Kidney (tissue), 14 donors: ENCODE data around the gene RNF13. TPM values are rescaled to one million over a fixed set of nuclear protein-coding genes. Genes with fewer than 3 reads are reported as not detected.
"Not testable (repeated sequence)": the region's sequence is repeated elsewhere in the genome, so short reads cannot be mapped to it uniquely, and the experiment has no call there.

Experiments
- DNase-seq, 5 donors: peaks; one replicate each; pipeline ENCODE4 v3.0.0-alpha.2; 2013 to 2020
- FAIRE-seq: peaks from 2 replicates; lab custom pipeline; 2012; peaks lifted over from hg19 to GRCh38; lab: Jason Lieb, UNC
- H3K27ac ChIP-seq, 2 donors: one replicate each; pipeline ENCODE4 v1.7.0; 2013; ENCODE audit warnings: low read depth in 2 of 2, low read length in 2 of 2, inconsistent platforms in 1 of 2
- H3K27me3 ChIP-seq: one replicate; pipeline ENCODE4 v1.7.1; 2013; ENCODE audit warnings: low read length, inconsistent platforms; ENCODE audit not compliant: control insufficient read depth, insufficient read depth
- H3K36me3 ChIP-seq, 3 donors: one replicate each; pipeline versions ENCODE4 v1.7.0 to v1.7.1; 2013; ENCODE audit warnings: low read length in 3 of 3, control low read depth in 1 of 3, inconsistent platforms in 1 of 3; ENCODE audit not compliant: insufficient read depth in 3 of 3, control insufficient read depth in 2 of 3
- H3K4me1 ChIP-seq, 3 donors: one replicate each; pipeline versions ENCODE4 v1.7.0 to v1.7.1; 2013; ENCODE audit warnings: low read length in 3 of 3, inconsistent platforms in 1 of 3, low read depth in 1 of 3; ENCODE audit not compliant: control insufficient read depth in 2 of 3, insufficient read depth in 2 of 3
- H3K4me3 ChIP-seq, 3 donors: one replicate each; pipeline versions ENCODE4 v1.7.0 to v1.8.1; 2013; ENCODE audit warnings: low read length in 3 of 3, control low read depth in 1 of 3, inconsistent platforms in 1 of 3
- H3K9ac ChIP-seq, 3 donors: one replicate each; pipeline versions ENCODE4 v1.7.0 to v1.7.1; 2013; ENCODE audit warnings: low read length in 3 of 3, control low read depth in 1 of 3, inconsistent platforms in 1 of 3
- H3K9me3 ChIP-seq, 3 donors: one replicate each; pipeline versions ENCODE4 v1.7.0 to v1.7.1; 2013; ENCODE audit warnings: low read length in 3 of 3, control low read depth in 1 of 3, inconsistent platforms in 1 of 3; ENCODE audit not compliant: control insufficient read depth in 2 of 3, insufficient read depth in 1 of 3
- intact Hi-C: fragments of 100-400 bp; cut with DNase I; formaldehyde crosslinking; loops from one replicate; pipeline ENCODE4 v1.11.1; 2022
- polyA plus RNA-seq: library from polyadenylated mRNA; stranded (reverse); fragments of 350-450 nt; fragmentation: Illumina TruSeq; extraction: RNeasy Lipid Tissue Mini Kit (QIAGEN cat#74804); gene quantifications from one replicate; pipeline ENCODE4 v1.2.3, GENCODE V29; 2014; ENCODE audit warnings: low read depth, low replicate concordance; ENCODE audit not compliant: insufficient read depth
- total RNA-seq: library from RNA; stranded (reverse); fragmentation: NEBNext Ultra II Directional; extraction: Animal tissue kit (Norgen Biotek cat#: 25700); gene quantifications from one replicate; pipeline ENCODE4 v1.2.1, GENCODE V29; 2021
- TF ChIP-seq, protein P1 (sequence below): IDR thresholded peaks from 3 replicates; pipeline ENCODE4 v1.5.1; 2012; ENCODE audit warnings: mild to moderate bottlenecking, moderate library complexity, borderline replicate concordance; ENCODE audit not compliant: insufficient read depth; ENCODE audit errors: extremely low read depth
- donor health status: control.
- donor health status: control.
- donor health status: control.
- donor health status: control.
- donor health status: control.
- donor health status: DM: yes; HTN: yes; CAD: no.
- donor health status: Normal renal cell carcinoma (clear cell type).

RNF13 gene
- total and polyA plus RNA-seq, 2 donors from 2014 or later: 54.1 to 87.1 TPM

- intact Hi-C loops: no loop called here
- Histone ChIP-seq H3K9me3 (peaks cover 0 to 25% (median 5%) of the 10 kb centered on the region in 3 donors), H3K27ac (no peak overlapping the region), H3K9ac (no peak overlapping the region), H3K36me3 (no peaks in the 10 kb centered on the region), H3K4me3 (no peak overlapping the region), H3K27me3 (no peaks in the 10 kb centered on the region), H3K4me1 (no peaks in the 10 kb centered on the region)
- no peak for DNase-seq
- FAIRE-seq: no peak
- TF ChIP-seq, protein P1, sequence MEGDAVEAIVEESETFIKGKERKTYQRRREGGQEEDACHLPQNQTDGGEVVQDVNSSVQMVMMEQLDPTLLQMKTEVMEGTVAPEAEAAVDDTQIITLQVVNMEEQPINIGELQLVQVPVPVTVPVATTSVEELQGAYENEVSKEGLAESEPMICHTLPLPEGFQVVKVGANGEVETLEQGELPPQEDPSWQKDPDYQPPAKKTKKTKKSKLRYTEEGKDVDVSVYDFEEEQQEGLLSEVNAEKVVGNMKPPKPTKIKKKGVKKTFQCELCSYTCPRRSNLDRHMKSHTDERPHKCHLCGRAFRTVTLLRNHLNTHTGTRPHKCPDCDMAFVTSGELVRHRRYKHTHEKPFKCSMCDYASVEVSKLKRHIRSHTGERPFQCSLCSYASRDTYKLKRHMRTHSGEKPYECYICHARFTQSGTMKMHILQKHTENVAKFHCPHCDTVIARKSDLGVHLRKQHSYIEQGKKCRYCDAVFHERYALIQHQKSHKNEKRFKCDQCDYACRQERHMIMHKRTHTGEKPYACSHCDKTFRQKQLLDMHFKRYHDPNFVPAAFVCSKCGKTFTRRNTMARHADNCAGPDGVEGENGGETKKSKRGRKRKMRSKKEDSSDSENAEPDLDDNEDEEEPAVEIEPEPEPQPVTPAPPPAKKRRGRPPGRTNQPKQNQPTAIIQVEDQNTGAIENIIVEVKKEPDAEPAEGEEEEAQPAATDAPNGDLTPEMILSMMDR: no peak
Measured at GRCh38 chr3:149830902-149831301, 17.9 kb downstream of the RNF13 start.

DNA sequence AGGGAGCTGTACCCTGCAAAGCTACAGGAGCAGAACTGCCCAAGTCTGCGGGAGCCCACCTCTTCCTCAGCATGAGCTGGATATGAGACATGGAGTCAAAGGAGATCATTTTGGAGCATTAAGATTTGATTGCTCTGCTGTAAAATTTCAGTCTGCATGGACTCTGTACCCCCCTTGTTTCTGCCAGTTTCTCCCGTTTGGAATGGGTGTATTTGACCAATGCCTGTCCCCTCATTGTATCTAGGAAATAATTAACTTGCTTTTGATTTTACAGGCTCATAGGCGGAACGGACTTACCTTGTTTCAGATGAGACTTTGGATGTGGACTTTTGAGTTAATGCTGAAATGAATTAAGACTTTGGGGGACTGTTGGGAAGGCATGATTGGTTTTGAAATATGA, 18.3 kb downstream of the RNF13 start:
- Histone ChIP-seq H3K4me1 (no peaks in the 10 kb centered on the region), H3K27ac (no peak overlapping the region), H3K4me3 (no peak overlapping the region), H3K27me3 (no peaks in the 10 kb centered on the region), H3K9ac (no peak overlapping the region), H3K9me3 (peaks cover 0 to 25% (median 5%) of the 10 kb centered on the region in 3 donors), H3K36me3 (no peaks in the 10 kb centered on the region)
- intact Hi-C loops: no loop called here
- FAIRE-seq: no peak
- DNase-seq: no peak
- TF ChIP-seq, protein P1: no peak

DNA sequence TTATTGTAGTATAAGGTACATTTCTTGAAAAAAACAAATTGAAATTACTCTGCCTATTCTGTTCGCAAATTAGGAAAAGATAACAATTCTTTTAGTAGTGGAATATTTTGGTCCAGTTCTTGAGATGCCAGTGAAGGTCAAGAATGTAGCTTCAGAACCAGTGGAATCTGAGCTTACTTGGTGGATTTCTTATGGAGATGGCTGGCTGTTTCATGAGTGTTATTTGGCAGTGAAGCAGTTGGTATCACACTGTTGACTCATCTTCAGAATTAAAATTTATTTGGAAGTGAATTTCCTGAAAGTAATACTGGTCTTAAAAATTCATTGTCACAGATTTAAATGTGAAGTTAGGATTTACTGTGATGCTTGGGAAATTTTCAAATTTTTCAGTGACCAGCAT, 19.1 kb downstream of the RNF13 start:
- H3K4me3 ChIP-seq: no peak overlapping the region
- no peak overlapping the region for H3K9ac ChIP-seq
- intact Hi-C loops: no loop called here
- peaks cover 0 to 25% (median 5%) of the 10 kb centered on the region in 3 donors for H3K9me3 ChIP-seq
- H3K4me1 ChIP-seq: no peaks in the 10 kb centered on the region
- no peaks in the 10 kb centered on the region for H3K27me3 ChIP-seq
- H3K27ac ChIP-seq: no peak overlapping the region
- FAIRE-seq (no peak), DNase-seq (no peak)
- H3K36me3 ChIP-seq: no peaks in the 10 kb centered on the region
- TF ChIP-seq, protein P1: no peak

GRCh38 chr3:149833241-149833640, 20.2 kb downstream of the RNF13 start:
- Histone ChIP-seq H3K27me3 (no peaks in the 10 kb centered on the region), H3K9me3 (peaks cover 0 to 25% (median 5%) of the 10 kb centered on the region in 3 donors), H3K9ac (no peak overlapping the region), H3K27ac (no peak overlapping the region), H3K4me3 (no peak overlapping the region), H3K4me1 (no peaks in the 10 kb centered on the region), H3K36me3 (no peaks in the 10 kb centered on the region)
- intact Hi-C loops: no loop called here
- TF ChIP-seq, protein P1: no peak
- DNase-seq (no peak), FAIRE-seq (no peak)

- H3K9me3 ChIP-seq, intact Hi-C loops, H3K27ac ChIP-seq, H3K4me1 ChIP-seq, H3K4me3 ChIP-seq, H3K9ac ChIP-seq, H3K27me3 ChIP-seq, H3K36me3 ChIP-seq, DNase-seq, FAIRE-seq: not testable (repeated sequence)
Measured at GRCh38 chr3:149838491-149838890, 25.5 kb downstream of the RNF13 start.
